Liver (tissue), 9 donors: ENCODE measurements around the gene DOK5. TPM values are rescaled to one million over a fixed set of nuclear protein-coding genes. Genes with fewer than 3 reads are reported as not detected.

Experiments used
- DNase-seq: peaks from one replicate; pipeline ENCODE4 v3.0.0-alpha.2; 2017; ENCODE audit warnings: low spot score
- H3K27ac ChIP-seq, 2 donors: one replicate each; pipeline ENCODE4 v1.7.0; 2013; ENCODE audit warnings: inconsistent platforms in 2 of 2, low read length in 2 of 2, control low read depth in 1 of 2, low read depth in 1 of 2, mild to moderate bottlenecking in 1 of 2
- H3K27me3 ChIP-seq, 4 donors: one replicate each; pipeline versions ENCODE4 v1.6.1 to v1.7.0; 2013; ENCODE audit warnings: low read length in 3 of 4, inconsistent platforms in 1 of 4, mild to moderate bottlenecking in 1 of 4, moderate library complexity in 1 of 4; ENCODE audit not compliant: control insufficient read depth in 4 of 4, insufficient read depth in 4 of 4
- H3K36me3 ChIP-seq, 4 donors: one replicate each; pipeline versions ENCODE4 v1.6.1 to v1.7.0; 2013; ENCODE audit warnings: low read length in 3 of 4, mild to moderate bottlenecking in 3 of 4, low read depth in 1 of 4, moderate library complexity in 1 of 4; ENCODE audit not compliant: control insufficient read depth in 4 of 4, insufficient read depth in 3 of 4
- H3K4me1 ChIP-seq, 4 donors: one replicate each; pipeline versions ENCODE4 v1.6.1 to v1.7.0; 2013; ENCODE audit warnings: low read length in 3 of 4, mild to moderate bottlenecking in 3 of 4, moderate library complexity in 1 of 4; ENCODE audit not compliant: control insufficient read depth in 4 of 4, insufficient read depth in 4 of 4
- H3K4me3 ChIP-seq, 3 donors: one replicate each; pipeline versions ENCODE4 v1.6.1 to v1.7.0; 2013; ENCODE audit warnings: low read length in 3 of 3, control low read depth in 1 of 3, low read depth in 1 of 3, mild to moderate bottlenecking in 1 of 3
- H3K9ac ChIP-seq, 2 donors: one replicate each; pipeline ENCODE4 v1.7.0; 2013; ENCODE audit warnings: low read length in 2 of 2, mild to moderate bottlenecking in 2 of 2, moderate library complexity in 2 of 2, control low read depth in 1 of 2, low read depth in 1 of 2
- H3K9me3 ChIP-seq, 4 donors: one replicate each; pipeline versions ENCODE4 v1.6.1 to v1.7.0; 2013; ENCODE audit warnings: low read length in 3 of 4; ENCODE audit not compliant: control insufficient read depth in 4 of 4
- EGR1 ChIP-seq, 2 donors: IDR thresholded peaks; 2 replicates each; pipeline ENCODE4 v1.6.1; 2016 to 2018; ENCODE audit warnings: antibody characterized with exemption in 2 of 2, low read depth in 2 of 2
- FOXA1 ChIP-seq: IDR thresholded peaks from 2 replicates; pipeline ENCODE4 v1.6.1; 2016; ENCODE audit warnings: antibody characterized with exemption
- FOXA2 ChIP-seq: IDR thresholded peaks from 2 replicates; pipeline ENCODE4 v1.6.1; 2016; ENCODE audit warnings: antibody characterized with exemption
- GABPA ChIP-seq, 2 donors: IDR thresholded peaks in 1 of 2; conservative IDR thresholded peaks in 1 of 2; 2 replicates each; pipeline ENCODE4 v1.6.1; 2016; ENCODE audit warnings: antibody characterized with exemption in 2 of 2, mild to moderate bottlenecking in 1 of 2, moderate library complexity in 1 of 2
- HNF4A ChIP-seq, 2 donors: conservative IDR thresholded peaks; 2 replicates each; pipeline ENCODE4 v1.6.1; 2016; ENCODE audit warnings: antibody characterized with exemption in 2 of 2, mild to moderate bottlenecking in 2 of 2
- HNF4G ChIP-seq: IDR thresholded peaks from 2 replicates; pipeline ENCODE4 v1.6.1; 2016; ENCODE audit warnings: antibody characterized with exemption
- JUND ChIP-seq, 2 donors: IDR thresholded peaks; 2 replicates each; pipeline ENCODE4 v1.6.1; 2016; ENCODE audit warnings: antibody characterized with exemption in 2 of 2
- NR2F2 ChIP-seq: IDR thresholded peaks from 2 replicates; pipeline ENCODE4 v1.6.1; 2016; ENCODE audit warnings: antibody characterized with exemption
- RAD21 ChIP-seq, 2 donors: IDR thresholded peaks; 2 replicates each; pipeline ENCODE4 v1.6.1; 2016; ENCODE audit warnings: antibody characterized with exemption in 2 of 2, mild to moderate bottlenecking in 2 of 2
- RXRA ChIP-seq, 2 donors: IDR thresholded peaks; 2 replicates each; pipeline ENCODE4 v1.6.1; 2017 to 2018; ENCODE audit warnings: antibody characterized with exemption in 2 of 2, mild to moderate bottlenecking in 1 of 2
- SP1 ChIP-seq: IDR thresholded peaks from 2 replicates; pipeline ENCODE4 v1.6.1; 2018; ENCODE audit warnings: antibody characterized with exemption, mild to moderate bottlenecking
- TAF1 ChIP-seq: conservative IDR thresholded peaks from 2 replicates; pipeline ENCODE4 v1.6.1; 2016; ENCODE audit warnings: antibody characterized with exemption, mild to moderate bottlenecking
- YY1 ChIP-seq: IDR thresholded peaks from 2 replicates; pipeline ENCODE4 v1.6.1; 2016; ENCODE audit warnings: antibody characterized with exemption, mild to moderate bottlenecking
- WGBS: extraction: QIAGEN DNeasy Blood & Tissue Kit; methylation state at CpG from one replicate; pipeline ENCODE4 v1.1.7; 2013; 5-methylcytosine and 5-hydroxymethylcytosine counted together
- polyA plus RNA-seq, 2 donors: library from polyadenylated mRNA; stranded (reverse) in 1 of 2; unstranded in 1 of 2; fragments of 200-250 nt in 1 of 2; fragments of >200 nt in 1 of 2; fragmentation: Nextera tagmentation in 1 of 2; extraction: Ambion mirVana in 1 of 2; gene quantifications; one replicate each; pipeline versions ENCODE4 v1.2.1 to v1.2.3, GENCODE V29; 2013 to 2015
- total RNA-seq, 2 donors: library from RNA; depleted of rRNA; stranded (reverse); fragments of >200 nt; gene quantifications; one replicate each; pipeline ENCODE4 v1.2.3, GENCODE V29; 2014
- TF ChIP-seq, protein P1 (sequence below): IDR thresholded peaks from 2 replicates; pipeline ENCODE4 v1.6.1; 2016; ENCODE audit warnings: antibody characterized with exemption, mild to moderate bottlenecking
- TF ChIP-seq, protein P2 (sequence below): IDR thresholded peaks from 2 replicates; pipeline ENCODE4 v1.6.1; 2016; ENCODE audit warnings: antibody characterized with exemption
- TF ChIP-seq, protein P3 (sequence below): IDR thresholded peaks from 2 replicates; pipeline ENCODE4 v1.6.1; 2016; ENCODE audit warnings: antibody characterized with exemption
- TF ChIP-seq, protein P4 (sequence below): IDR thresholded peaks from 2 replicates; pipeline ENCODE4 v1.6.1; 2016; ENCODE audit warnings: antibody characterized with exemption
- TF ChIP-seq, protein P5 (sequence below): fragments of 150-350 bp; IDR thresholded peaks from 2 replicates; pipeline ENCODE4 v1.5.1; 2017; ENCODE audit warnings: improper control_type of control experiment, low read depth, low read length; ENCODE audit not compliant: missing input control
- donor health status: healthy.
- donor health status: healthy.
- donor health status: healthy.
- donor health status: healthy.
- donor health status: healthy.

Gene DOK5
- total and polyA plus RNA-seq, 4 donors = 0.05 to 0.16 (median 0.09) TPM

DNA sequence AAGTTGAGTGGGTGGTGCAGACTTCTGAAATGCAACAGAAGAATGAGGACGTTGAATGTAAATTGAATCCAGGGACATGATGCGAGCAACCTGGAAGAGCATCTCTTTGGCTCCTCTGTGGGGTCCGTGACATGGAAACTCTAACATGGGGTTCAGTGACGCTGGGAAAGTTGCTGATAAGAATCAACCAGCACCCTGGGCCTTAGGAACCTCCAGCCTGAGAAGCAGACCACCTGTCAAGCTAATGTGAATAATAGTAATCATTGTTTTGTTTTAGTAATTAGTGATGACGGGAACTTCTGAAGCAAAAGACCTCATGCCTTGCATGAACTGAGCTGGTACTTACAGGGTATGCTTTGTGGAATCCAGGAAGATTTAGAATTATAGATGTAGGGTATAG, 25.2 kb upstream of the DOK5 start:
- Histone ChIP-seq H3K27ac (no peak overlapping the region), H3K4me3 (no peak overlapping the region), H3K36me3 (no peaks in the 10 kb centered on the region), H3K27me3 (no peaks in the 10 kb centered on the region), H3K9me3 (peaks cover 0 to 4% (median 0%) of the 10 kb centered on the region in 4 donors), H3K9ac (no peak overlapping the region), H3K4me1 (no peaks in the 10 kb centered on the region)
- no peak for DNase-seq
- WGBS = 70% methylated on average over 5 of the region's 5 CpGs
- no peak for TF ChIP-seq RXRA (IDR thresholded peaks at IDR 0.05)

DNA sequence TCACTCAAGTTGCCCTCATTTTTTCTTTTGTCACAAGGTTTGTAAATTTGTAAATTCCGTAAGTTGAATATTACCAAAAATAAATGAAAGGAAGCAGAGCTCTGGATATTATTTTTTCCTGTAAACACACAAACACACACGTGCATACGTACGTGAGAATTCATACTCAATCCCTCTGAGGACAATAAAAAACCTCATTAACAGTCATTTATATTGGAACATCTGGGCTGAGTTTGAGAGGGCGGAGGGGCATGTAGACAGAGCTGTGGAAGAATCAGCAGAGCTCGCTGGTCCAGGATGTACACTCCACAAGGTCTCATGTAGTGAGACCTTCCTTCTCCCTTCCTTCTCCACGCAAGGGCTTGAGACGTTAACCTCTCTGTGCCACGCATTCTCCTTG, 24.2 kb upstream of the DOK5 start:
- Histone ChIP-seq H3K9ac (no peak overlapping the region), H3K4me1 (no peaks in the 10 kb centered on the region), H3K36me3 (no peaks in the 10 kb centered on the region), H3K9me3 (peaks cover 0 to 4% (median 0%) of the 10 kb centered on the region in 4 donors), H3K27ac (no peak overlapping the region), H3K27me3 (no peaks in the 10 kb centered on the region), H3K4me3 (no peak overlapping the region)
- 85% methylated on average over 9 of the region's 9 CpGs for WGBS
- TF ChIP-seq HNF4A (conservative IDR thresholded peaks at IDR 0.05) = no peak
- TF ChIP-seq EGR1 (IDR thresholded peaks at IDR 0.05; ENCODE audit: low read depth in 2 of 2) = no peak
- TF ChIP-seq, protein P1, sequence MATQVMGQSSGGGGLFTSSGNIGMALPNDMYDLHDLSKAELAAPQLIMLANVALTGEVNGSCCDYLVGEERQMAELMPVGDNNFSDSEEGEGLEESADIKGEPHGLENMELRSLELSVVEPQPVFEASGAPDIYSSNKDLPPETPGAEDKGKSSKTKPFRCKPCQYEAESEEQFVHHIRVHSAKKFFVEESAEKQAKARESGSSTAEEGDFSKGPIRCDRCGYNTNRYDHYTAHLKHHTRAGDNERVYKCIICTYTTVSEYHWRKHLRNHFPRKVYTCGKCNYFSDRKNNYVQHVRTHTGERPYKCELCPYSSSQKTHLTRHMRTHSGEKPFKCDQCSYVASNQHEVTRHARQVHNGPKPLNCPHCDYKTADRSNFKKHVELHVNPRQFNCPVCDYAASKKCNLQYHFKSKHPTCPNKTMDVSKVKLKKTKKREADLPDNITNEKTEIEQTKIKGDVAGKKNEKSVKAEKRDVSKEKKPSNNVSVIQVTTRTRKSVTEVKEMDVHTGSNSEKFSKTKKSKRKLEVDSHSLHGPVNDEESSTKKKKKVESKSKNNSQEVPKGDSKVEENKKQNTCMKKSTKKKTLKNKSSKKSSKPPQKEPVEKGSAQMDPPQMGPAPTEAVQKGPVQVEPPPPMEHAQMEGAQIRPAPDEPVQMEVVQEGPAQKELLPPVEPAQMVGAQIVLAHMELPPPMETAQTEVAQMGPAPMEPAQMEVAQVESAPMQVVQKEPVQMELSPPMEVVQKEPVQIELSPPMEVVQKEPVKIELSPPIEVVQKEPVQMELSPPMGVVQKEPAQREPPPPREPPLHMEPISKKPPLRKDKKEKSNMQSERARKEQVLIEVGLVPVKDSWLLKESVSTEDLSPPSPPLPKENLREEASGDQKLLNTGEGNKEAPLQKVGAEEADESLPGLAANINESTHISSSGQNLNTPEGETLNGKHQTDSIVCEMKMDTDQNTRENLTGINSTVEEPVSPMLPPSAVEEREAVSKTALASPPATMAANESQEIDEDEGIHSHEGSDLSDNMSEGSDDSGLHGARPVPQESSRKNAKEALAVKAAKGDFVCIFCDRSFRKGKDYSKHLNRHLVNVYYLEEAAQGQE = no peak
- no peak for TF ChIP-seq SP1
- TF ChIP-seq, protein P2, sequence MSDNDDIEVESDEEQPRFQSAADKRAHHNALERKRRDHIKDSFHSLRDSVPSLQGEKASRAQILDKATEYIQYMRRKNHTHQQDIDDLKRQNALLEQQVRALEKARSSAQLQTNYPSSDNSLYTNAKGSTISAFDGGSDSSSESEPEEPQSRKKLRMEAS = no peak
- no peak for TF ChIP-seq JUND (IDR thresholded peaks at IDR 0.05)
- TF ChIP-seq, protein P3, sequence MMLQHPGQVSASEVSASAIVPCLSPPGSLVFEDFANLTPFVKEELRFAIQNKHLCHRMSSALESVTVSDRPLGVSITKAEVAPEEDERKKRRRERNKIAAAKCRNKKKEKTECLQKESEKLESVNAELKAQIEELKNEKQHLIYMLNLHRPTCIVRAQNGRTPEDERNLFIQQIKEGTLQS = no peak
- no peak for TF ChIP-seq FOXA2
- TF ChIP-seq FOXA1 = no peak
- TF ChIP-seq YY1 = no peak
- TF ChIP-seq GABPA (IDR thresholded peaks at IDR 0.05 in 1 of 2, conservative IDR thresholded peaks at IDR 0.05 in 1 of 2) = no peak
- TF ChIP-seq HNF4G = no peak
- no peak for TF ChIP-seq RXRA (IDR thresholded peaks at IDR 0.05)
- TF ChIP-seq, protein P4, sequence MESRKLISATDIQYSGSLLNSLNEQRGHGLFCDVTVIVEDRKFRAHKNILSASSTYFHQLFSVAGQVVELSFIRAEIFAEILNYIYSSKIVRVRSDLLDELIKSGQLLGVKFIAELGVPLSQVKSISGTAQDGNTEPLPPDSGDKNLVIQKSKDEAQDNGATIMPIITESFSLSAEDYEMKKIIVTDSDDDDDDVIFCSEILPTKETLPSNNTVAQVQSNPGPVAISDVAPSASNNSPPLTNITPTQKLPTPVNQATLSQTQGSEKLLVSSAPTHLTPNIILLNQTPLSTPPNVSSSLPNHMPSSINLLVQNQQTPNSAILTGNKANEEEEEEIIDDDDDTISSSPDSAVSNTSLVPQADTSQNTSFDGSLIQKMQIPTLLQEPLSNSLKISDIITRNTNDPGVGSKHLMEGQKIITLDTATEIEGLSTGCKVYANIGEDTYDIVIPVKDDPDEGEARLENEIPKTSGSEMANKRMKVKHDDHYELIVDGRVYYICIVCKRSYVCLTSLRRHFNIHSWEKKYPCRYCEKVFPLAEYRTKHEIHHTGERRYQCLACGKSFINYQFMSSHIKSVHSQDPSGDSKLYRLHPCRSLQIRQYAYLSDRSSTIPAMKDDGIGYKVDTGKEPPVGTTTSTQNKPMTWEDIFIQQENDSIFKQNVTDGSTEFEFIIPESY = no peak
- TF ChIP-seq RAD21 (IDR thresholded peaks at IDR 0.05) = no peak
- TF ChIP-seq TAF1 = no peak
- TF ChIP-seq NR2F2 = no peak
- TF ChIP-seq, protein P5, sequence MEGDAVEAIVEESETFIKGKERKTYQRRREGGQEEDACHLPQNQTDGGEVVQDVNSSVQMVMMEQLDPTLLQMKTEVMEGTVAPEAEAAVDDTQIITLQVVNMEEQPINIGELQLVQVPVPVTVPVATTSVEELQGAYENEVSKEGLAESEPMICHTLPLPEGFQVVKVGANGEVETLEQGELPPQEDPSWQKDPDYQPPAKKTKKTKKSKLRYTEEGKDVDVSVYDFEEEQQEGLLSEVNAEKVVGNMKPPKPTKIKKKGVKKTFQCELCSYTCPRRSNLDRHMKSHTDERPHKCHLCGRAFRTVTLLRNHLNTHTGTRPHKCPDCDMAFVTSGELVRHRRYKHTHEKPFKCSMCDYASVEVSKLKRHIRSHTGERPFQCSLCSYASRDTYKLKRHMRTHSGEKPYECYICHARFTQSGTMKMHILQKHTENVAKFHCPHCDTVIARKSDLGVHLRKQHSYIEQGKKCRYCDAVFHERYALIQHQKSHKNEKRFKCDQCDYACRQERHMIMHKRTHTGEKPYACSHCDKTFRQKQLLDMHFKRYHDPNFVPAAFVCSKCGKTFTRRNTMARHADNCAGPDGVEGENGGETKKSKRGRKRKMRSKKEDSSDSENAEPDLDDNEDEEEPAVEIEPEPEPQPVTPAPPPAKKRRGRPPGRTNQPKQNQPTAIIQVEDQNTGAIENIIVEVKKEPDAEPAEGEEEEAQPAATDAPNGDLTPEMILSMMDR = no peak
- no peak for DNase-seq
